ENCODE data around the gene NDUFS6.

DNA sequence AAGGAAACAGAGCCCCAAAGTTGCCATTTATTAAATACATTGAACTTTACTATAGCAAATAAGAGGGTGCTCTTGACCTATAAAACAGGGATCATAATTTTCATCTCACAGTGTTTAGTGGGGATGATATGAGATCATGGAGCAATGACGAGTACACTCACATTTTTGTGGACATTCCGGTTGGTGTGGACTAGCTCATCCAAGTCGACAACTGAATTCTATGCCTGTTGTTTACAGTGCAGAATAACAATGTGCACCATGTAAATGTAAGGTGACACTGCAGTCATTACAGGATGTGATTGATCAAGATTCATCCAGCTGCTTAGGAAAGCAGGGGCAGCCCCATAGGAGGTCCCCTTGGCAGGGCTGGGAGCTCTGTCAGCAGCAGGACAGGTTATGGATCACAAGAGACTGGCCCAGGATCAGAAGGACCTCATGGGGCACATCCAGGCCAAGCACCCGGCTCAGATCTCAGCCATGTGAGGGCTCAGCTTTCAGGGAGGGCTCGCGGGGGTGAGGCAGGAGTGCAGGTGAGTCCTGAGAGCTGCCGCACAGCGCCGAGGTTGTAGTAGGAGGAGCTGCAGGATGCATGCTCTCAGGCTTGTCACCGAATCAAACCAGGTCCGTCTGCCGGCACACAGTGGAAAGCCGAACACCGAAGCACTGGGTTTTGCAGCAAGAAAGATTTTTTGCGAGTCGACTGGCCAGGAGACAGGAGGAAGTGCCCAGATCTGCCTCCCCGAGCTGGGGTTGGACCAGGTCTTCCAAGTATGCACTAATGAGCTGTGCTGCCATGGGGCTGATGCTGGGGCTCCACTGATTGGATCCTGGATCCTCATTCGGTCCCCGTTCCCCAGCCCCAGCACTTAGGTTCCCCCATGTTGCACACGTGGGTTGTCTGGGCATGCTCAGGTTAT, 29.8 kb upstream of the NDUFS6 start:
- TF ChIP-seq, protein P1, sequence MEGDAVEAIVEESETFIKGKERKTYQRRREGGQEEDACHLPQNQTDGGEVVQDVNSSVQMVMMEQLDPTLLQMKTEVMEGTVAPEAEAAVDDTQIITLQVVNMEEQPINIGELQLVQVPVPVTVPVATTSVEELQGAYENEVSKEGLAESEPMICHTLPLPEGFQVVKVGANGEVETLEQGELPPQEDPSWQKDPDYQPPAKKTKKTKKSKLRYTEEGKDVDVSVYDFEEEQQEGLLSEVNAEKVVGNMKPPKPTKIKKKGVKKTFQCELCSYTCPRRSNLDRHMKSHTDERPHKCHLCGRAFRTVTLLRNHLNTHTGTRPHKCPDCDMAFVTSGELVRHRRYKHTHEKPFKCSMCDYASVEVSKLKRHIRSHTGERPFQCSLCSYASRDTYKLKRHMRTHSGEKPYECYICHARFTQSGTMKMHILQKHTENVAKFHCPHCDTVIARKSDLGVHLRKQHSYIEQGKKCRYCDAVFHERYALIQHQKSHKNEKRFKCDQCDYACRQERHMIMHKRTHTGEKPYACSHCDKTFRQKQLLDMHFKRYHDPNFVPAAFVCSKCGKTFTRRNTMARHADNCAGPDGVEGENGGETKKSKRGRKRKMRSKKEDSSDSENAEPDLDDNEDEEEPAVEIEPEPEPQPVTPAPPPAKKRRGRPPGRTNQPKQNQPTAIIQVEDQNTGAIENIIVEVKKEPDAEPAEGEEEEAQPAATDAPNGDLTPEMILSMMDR (conservative IDR thresholded peaks at IDR 0.05), result no peak
- no peak for TF ChIP-seq ZFX (IDR thresholded peaks at IDR 0.05)
